Measurements from ENCODE around the gene TMEM38B. TPM values are rescaled to one million over a fixed set of nuclear protein-coding genes. Genes with fewer than 3 reads are reported as not detected.

Gene TMEM38B
- total and polyA plus RNA-seq, 2 of the 8 experiments (the other 6 are each of a cell fraction or from before 2014, with no cell fraction given) = 10.6 to 12.4 TPM

GRCh38 chr9:105651806-105652205, 42.5 kb upstream of the TMEM38B start (continued):
- TF ChIP-seq, protein P1, sequence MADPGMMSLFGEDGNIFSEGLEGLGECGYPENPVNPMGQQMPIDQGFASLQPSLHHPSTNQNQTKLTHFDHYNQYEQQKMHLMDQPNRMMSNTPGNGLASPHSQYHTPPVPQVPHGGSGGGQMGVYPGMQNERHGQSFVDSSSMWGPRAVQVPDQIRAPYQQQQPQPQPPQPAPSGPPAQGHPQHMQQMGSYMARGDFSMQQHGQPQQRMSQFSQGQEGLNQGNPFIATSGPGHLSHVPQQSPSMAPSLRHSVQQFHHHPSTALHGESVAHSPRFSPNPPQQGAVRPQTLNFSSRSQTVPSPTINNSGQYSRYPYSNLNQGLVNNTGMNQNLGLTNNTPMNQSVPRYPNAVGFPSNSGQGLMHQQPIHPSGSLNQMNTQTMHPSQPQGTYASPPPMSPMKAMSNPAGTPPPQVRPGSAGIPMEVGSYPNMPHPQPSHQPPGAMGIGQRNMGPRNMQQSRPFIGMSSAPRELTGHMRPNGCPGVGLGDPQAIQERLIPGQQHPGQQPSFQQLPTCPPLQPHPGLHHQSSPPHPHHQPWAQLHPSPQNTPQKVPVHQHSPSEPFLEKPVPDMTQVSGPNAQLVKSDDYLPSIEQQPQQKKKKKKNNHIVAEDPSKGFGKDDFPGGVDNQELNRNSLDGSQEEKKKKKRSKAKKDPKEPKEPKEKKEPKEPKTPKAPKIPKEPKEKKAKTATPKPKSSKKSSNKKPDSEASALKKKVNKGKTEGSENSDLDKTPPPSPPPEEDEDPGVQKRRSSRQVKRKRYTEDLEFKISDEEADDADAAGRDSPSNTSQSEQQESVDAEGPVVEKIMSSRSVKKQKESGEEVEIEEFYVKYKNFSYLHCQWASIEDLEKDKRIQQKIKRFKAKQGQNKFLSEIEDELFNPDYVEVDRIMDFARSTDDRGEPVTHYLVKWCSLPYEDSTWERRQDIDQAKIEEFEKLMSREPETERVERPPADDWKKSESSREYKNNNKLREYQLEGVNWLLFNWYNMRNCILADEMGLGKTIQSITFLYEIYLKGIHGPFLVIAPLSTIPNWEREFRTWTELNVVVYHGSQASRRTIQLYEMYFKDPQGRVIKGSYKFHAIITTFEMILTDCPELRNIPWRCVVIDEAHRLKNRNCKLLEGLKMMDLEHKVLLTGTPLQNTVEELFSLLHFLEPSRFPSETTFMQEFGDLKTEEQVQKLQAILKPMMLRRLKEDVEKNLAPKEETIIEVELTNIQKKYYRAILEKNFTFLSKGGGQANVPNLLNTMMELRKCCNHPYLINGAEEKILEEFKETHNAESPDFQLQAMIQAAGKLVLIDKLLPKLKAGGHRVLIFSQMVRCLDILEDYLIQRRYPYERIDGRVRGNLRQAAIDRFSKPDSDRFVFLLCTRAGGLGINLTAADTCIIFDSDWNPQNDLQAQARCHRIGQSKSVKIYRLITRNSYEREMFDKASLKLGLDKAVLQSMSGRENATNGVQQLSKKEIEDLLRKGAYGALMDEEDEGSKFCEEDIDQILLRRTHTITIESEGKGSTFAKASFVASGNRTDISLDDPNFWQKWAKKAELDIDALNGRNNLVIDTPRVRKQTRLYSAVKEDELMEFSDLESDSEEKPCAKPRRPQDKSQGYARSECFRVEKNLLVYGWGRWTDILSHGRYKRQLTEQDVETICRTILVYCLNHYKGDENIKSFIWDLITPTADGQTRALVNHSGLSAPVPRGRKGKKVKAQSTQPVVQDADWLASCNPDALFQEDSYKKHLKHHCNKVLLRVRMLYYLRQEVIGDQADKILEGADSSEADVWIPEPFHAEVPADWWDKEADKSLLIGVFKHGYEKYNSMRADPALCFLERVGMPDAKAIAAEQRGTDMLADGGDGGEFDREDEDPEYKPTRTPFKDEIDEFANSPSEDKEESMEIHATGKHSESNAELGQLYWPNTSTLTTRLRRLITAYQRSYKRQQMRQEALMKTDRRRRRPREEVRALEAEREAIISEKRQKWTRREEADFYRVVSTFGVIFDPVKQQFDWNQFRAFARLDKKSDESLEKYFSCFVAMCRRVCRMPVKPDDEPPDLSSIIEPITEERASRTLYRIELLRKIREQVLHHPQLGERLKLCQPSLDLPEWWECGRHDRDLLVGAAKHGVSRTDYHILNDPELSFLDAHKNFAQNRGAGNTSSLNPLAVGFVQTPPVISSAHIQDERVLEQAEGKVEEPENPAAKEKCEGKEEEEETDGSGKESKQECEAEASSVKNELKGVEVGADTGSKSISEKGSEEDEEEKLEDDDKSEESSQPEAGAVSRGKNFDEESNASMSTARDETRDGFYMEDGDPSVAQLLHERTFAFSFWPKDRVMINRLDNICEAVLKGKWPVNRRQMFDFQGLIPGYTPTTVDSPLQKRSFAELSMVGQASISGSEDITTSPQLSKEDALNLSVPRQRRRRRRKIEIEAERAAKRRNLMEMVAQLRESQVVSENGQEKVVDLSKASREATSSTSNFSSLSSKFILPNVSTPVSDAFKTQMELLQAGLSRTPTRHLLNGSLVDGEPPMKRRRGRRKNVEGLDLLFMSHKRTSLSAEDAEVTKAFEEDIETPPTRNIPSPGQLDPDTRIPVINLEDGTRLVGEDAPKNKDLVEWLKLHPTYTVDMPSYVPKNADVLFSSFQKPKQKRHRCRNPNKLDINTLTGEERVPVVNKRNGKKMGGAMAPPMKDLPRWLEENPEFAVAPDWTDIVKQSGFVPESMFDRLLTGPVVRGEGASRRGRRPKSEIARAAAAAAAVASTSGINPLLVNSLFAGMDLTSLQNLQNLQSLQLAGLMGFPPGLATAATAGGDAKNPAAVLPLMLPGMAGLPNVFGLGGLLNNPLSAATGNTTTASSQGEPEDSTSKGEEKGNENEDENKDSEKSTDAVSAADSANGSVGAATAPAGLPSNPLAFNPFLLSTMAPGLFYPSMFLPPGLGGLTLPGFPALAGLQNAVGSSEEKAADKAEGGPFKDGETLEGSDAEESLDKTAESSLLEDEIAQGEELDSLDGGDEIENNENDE (IDR thresholded peaks at IDR 0.05; ENCODE audit: insufficient replicate concordance, low read length) = no peak
- TF ChIP-seq KDM4A (IDR thresholded peaks at IDR 0.05; ENCODE audit: low read depth, low read length, severe bottlenecking) = no peak
- no peak for TF ChIP-seq CBX8 (IDR thresholded peaks at IDR 0.05; ENCODE audit: borderline replicate concordance, low read depth, low read length)
- TF ChIP-seq USF2 (IDR thresholded peaks at IDR 0.05; ENCODE audit: low read length) = no peak
- no peak for TF ChIP-seq SIN3A (conservative IDR thresholded peaks at IDR 0.05 in 1 of 2, IDR thresholded peaks at IDR 0.05 in 1 of 2; ENCODE audit: low read depth in 1 of 2, low read length in 2 of 2)
- TF ChIP-seq KDM1A (IDR thresholded peaks at IDR 0.05; ENCODE audit: borderline replicate concordance, low read length) = no peak
- TF ChIP-seq KDM5A (IDR thresholded peaks at IDR 0.05; ENCODE audit: low read length) = no peak
- TF ChIP-seq CREB1 (IDR thresholded peaks at IDR 0.05) = no peak
- no peak for TF ChIP-seq BCL11A (IDR thresholded peaks at IDR 0.05; ENCODE audit: low read depth in 2 of 2, low read length in 2 of 2)
- TF ChIP-seq CBX5 (IDR thresholded peaks at IDR 0.05; ENCODE audit: low read depth, low read length) = no peak
